HepG2 (cell line): Measurements from ENCODE around the gene OGG1. TPM values are rescaled to one million over a fixed set of nuclear protein-coding genes. Genes with fewer than 3 reads are reported as not detected.

ENCODE experiments used
- ATF7-NPFF ChIP-seq: sonication (generic); formaldehyde crosslinking; IDR thresholded peaks from 2 replicates; pipeline ENCODE4 v1.8.1; 2023; ENCODE audit warnings: mild to moderate bottlenecking, low read depth, missing genetic modification reagents, moderate library complexity
- BHLHE40 ChIP-seq: IDR thresholded peaks from 2 replicates; pipeline ENCODE4 v1.6.1; 2011; ENCODE audit warnings: low read length, improper control_type of control experiment
- E2F2 ChIP-seq: sonication (generic); formaldehyde crosslinking; IDR thresholded peaks from 2 replicates; pipeline ENCODE4 v1.4.0; 2020; ENCODE audit warnings: missing genetic modification reagents, borderline replicate concordance
- ELF3 ChIP-seq: IDR thresholded peaks from 2 replicates; pipeline ENCODE4 v1.6.1; 2016; ENCODE audit warnings: missing genetic modification reagents, missing compliant biosample characterization
- GPN1 ChIP-seq: sonication (generic); formaldehyde crosslinking; IDR thresholded peaks from 2 replicates; pipeline ENCODE4 v1.5.1; 2020; ENCODE audit warnings: missing genetic modification reagents, borderline replicate concordance
- HDAC1 ChIP-seq: sonication (generic); formaldehyde crosslinking; IDR thresholded peaks from 2 replicates; pipeline ENCODE4 v1.5.1; 2020; ENCODE audit warnings: mild to moderate bottlenecking, missing genetic modification reagents
- KDM1A ChIP-seq: IDR thresholded peaks from 2 replicates; pipeline ENCODE4 v1.6.1; 2016; ENCODE audit warnings: missing compliant biosample characterization
- KLF16 ChIP-seq, 2 experiments: sonication (generic) in 1 of 2; formaldehyde crosslinking in 1 of 2; IDR thresholded peaks; 2 replicates each; pipeline versions ENCODE4 v1.6.1 to v1.8.0; 2016 to 2023; ENCODE audit warnings: missing genetic modification reagents in 2 of 2, missing compliant biosample characterization in 1 of 2
- MAZ ChIP-seq, 2 experiments: sonication (generic) in 1 of 2; formaldehyde crosslinking in 1 of 2; IDR thresholded peaks; 2 replicates each; pipeline versions ENCODE4 v1.5.0 to v1.6.1; 2012 to 2020; ENCODE audit warnings: low read depth in 2 of 2, mild to moderate bottlenecking in 2 of 2, borderline replicate concordance in 1 of 2, improper control_type of control experiment in 1 of 2, low read length in 1 of 2, missing genetic modification reagents in 1 of 2, moderate library complexity in 1 of 2
- MED8 ChIP-seq: sonication (generic); formaldehyde crosslinking; IDR thresholded peaks from 2 replicates; pipeline ENCODE4 v1.8.1; 2023; ENCODE audit warnings: mild to moderate bottlenecking, missing genetic modification reagents; ENCODE audit not compliant: insufficient replicate concordance
- PHF21A ChIP-seq: sonication (generic); formaldehyde crosslinking; IDR thresholded peaks from 2 replicates; pipeline ENCODE4 v1.5.0; 2020; ENCODE audit warnings: mild to moderate bottlenecking, missing genetic modification reagents
- RAD21 ChIP-seq: fragments of 450-650 bp; formaldehyde crosslinking; IDR thresholded peaks from 2 replicates; pipeline ENCODE4 v1.5.0; 2020; ENCODE audit warnings: mild to moderate bottlenecking
- SNRNP70 ChIP-seq: fragments of 200-400 bp; formaldehyde crosslinking; IDR thresholded peaks from 2 replicates; pipeline ENCODE4 v1.6.1; 2017; ENCODE audit warnings: mild to moderate bottlenecking, low read depth, low read length, moderate library complexity
- SOX5 ChIP-seq: IDR thresholded peaks from 2 replicates; pipeline ENCODE4 v1.6.1; 2016; ENCODE audit warnings: borderline replicate concordance
- TRAFD1 ChIP-seq: sonication (generic); formaldehyde crosslinking; IDR thresholded peaks from 2 replicates; pipeline ENCODE4 v1.5.1; 2020; ENCODE audit warnings: missing genetic modification reagents, mild to moderate bottlenecking, borderline replicate concordance
- YY1 ChIP-seq: IDR thresholded peaks from 2 replicates; pipeline ENCODE4 v1.6.1; 2011; ENCODE audit warnings: low read length, low read depth, moderate library complexity, mild to moderate bottlenecking; ENCODE audit not compliant: insufficient read depth, insufficient replicate concordance
- ZBTB14 ChIP-seq: sonication (generic); formaldehyde crosslinking; IDR thresholded peaks from 2 replicates; pipeline ENCODE4 v1.4.0; 2020; ENCODE audit warnings: missing genetic modification reagents
- ZBTB26 ChIP-seq: IDR thresholded peaks from 2 replicates; pipeline ENCODE4 v1.6.1; 2016; ENCODE audit warnings: missing compliant biosample characterization, missing genetic modification reagents, borderline replicate concordance
- ZNF20 ChIP-seq: sonication (generic); formaldehyde crosslinking; IDR thresholded peaks from 2 replicates; pipeline ENCODE4 v1.4.0; 2020; ENCODE audit warnings: mild to moderate bottlenecking, moderate library complexity, missing genetic modification reagents
- ZNF615 ChIP-seq: sonication (generic); formaldehyde crosslinking; IDR thresholded peaks from 2 replicates; pipeline ENCODE4 v1.5.0; 2020; ENCODE audit warnings: mild to moderate bottlenecking, missing genetic modification reagents, borderline replicate concordance
- ZNF691 ChIP-seq: sonication (generic); formaldehyde crosslinking; IDR thresholded peaks from 2 replicates; pipeline ENCODE4 v1.4.0; 2020; ENCODE audit warnings: missing genetic modification reagents, low read depth, mild to moderate bottlenecking, borderline replicate concordance
- ZNF878 ChIP-seq: sonication (generic); formaldehyde crosslinking; IDR thresholded peaks from 2 replicates; pipeline ENCODE4 v1.8.1; 2023; ENCODE audit warnings: mild to moderate bottlenecking, missing genetic modification reagents, moderate library complexity
- ZNF879 ChIP-seq: sonication (generic); formaldehyde crosslinking; IDR thresholded peaks from 2 replicates; pipeline ENCODE4 v1.8.1; 2023; ENCODE audit warnings: missing genetic modification reagents
- ZSCAN21 ChIP-seq: sonication (generic); formaldehyde crosslinking; IDR thresholded peaks from 2 replicates; pipeline ENCODE4 v1.8.0; 2022; ENCODE audit warnings: mild to moderate bottlenecking, missing genetic modification reagents, moderate library complexity, borderline replicate concordance
- polyA plus RNA-seq, 8 experiments: library from polyadenylated mRNA; depleted of rRNA in 3 of 8; stranded (reverse) in 7 of 8; unstranded in 1 of 8; fragments of >200 nt; fragmentation: Illumina TruSeq in 4 of 8; extraction: Trizol in 4 of 8; gene quantifications; 2 replicates each; pipeline versions ENCODE4 v1.2.1 to v1.2.3, GENCODE V29; 2011 to 2016; ENCODE audit warnings: low read depth in 4 of 8, missing spikeins in 1 of 8, mixed read lengths in 1 of 8; ENCODE audit not compliant: insufficient read depth in 1 of 8
- total RNA-seq, 5 experiments: library from RNA; depleted of rRNA; stranded (reverse); fragments of >200 nt; fragmentation: Illumina TruSeq; extraction: Trizol; gene quantifications; 2 replicates each; pipeline ENCODE4 v1.2.3, GENCODE V29; 2016; ENCODE audit warnings: low read depth in 1 of 5

OGG1 gene
- total and polyA plus RNA-seq, 2 of the 13 experiments (the other 11 are each of a cell fraction or from before 2014, with no cell fraction given), result 28.7 to 33.2 TPM

- TF ChIP-seq MED8 (CRISPR knock-in tag) (no peak), ZNF615 (no peak), YY1 (no peak), GPN1 (CRISPR knock-in tag) (no peak), ATF7-NPFF (CRISPR knock-in tag) (no peak), ZBTB26 (CRISPR knock-in tag) (peak; percentile 20; the same call in 1 of the 2 replicates), TRAFD1 (CRISPR knock-in tag) (no peak), E2F2 (CRISPR knock-in tag) (no peak), KDM1A (CRISPR knock-in tag) (peak; percentile 79; the same call in 1 of the 2 replicates), PHF21A (0 out of 2 replicates have a peak, but pooled peaks have one; percentile 39), ZSCAN21 (CRISPR knock-in tag) (no peak), ZNF691 (CRISPR knock-in tag) (no peak), ELF3 (CRISPR knock-in tag) (peak; percentile 20; the same call in 1 of the 2 replicates), BHLHE40 (peak; percentile 86), ZBTB14 (no peak), ZNF878 (no peak), MAZ (IDR thresholded peaks at IDR 0.05; ENCODE audit: borderline replicate concordance, low read depth, low read length) (no peak), MAZ (CRISPR knock-in tag; IDR thresholded peaks at IDR 0.05; ENCODE audit: low read depth) (0 out of 2 replicates have a peak, but pooled peaks have one; percentile 44), ZNF20 (CRISPR knock-in tag) (no peak), ZNF879 (no peak), SOX5 (CRISPR knock-in tag) (no peak), HDAC1 (peak; percentile 27; the same call in 1 of the 2 replicates), SNRNP70 (no peak), RAD21 (CRISPR knock-in tag) (no peak), KLF16 (CRISPR knock-in tag; IDR thresholded peaks at IDR 0.05) (no peak)
Measured at GRCh38 chr3:9770276-9770812, 20.6 kb downstream of the OGG1 start (continued).
